ENCODE measurements around the gene CNP.

CNP gene

DNA sequence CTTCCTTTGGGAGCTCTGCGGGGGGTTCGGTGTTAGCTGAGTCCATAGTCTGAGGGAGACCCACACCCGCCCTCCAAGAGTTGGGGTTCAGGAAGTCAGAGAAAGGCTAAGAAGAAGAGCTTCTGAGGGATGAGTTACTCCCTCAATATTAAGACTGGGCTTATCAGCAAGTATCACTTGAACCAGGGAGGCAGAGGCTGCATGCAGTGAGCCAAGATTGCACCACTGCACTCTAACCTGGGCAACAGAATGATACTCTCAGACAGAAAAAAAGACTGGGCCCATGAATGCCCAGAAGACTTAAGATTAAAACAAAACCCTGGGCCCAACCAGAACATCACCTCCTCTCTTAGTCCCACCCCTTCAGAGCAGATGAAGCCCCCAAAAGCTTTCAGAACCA, 59.3 kb downstream of the CNP start:
- Histone ChIP-seq H3K9me3 (ENCODE audit: low read length) (no peaks in the 10 kb centered on the region), H3K9ac (ENCODE audit: low read length) (no peak overlapping the region), H3K27ac (ENCODE audit: low read depth, low read length) (no peak overlapping the region), H3K4me1 (ENCODE audit: insufficient read depth, low read length) (peaks cover 15% of the 10 kb centered on the region), H3K36me3 (ENCODE audit: insufficient read depth, low read length) (peaks cover 25% of the 10 kb centered on the region), H3K27me3 (ENCODE audit: control insufficient read depth in 1 of 2, insufficient read depth in 2 of 2, low read length in 2 of 2) (peaks cover 0 to 11% of the 10 kb centered on the region in 2 donors), H3K4me3 (ENCODE audit: low read depth in 1 of 2, low read length in 2 of 2) (no peak overlapping the region)

GRCh38 chr17:42026857-42027589, 60.4 kb downstream of the CNP start:
- H3K36me3 ChIP-seq (ENCODE audit: insufficient read depth, low read length), result peaks cover 25% of the 10 kb centered on the region
- H3K9me3 ChIP-seq (ENCODE audit: low read length), result no peaks in the 10 kb centered on the region
- H3K27me3 ChIP-seq (ENCODE audit: control insufficient read depth in 1 of 2, insufficient read depth in 2 of 2, low read length in 2 of 2), result peaks cover 0 to 11% of the 10 kb centered on the region in 2 donors
- H3K4me1 ChIP-seq (ENCODE audit: insufficient read depth, low read length), result peaks cover 10% of the 10 kb centered on the region
- H3K4me3 ChIP-seq (ENCODE audit: low read depth in 1 of 2, low read length in 2 of 2), result no peak overlapping the region
- no peak overlapping the region for H3K27ac ChIP-seq (ENCODE audit: low read depth, low read length)
- H3K9ac ChIP-seq (ENCODE audit: low read length), result no peak overlapping the region
